HAP-1 (cell line): ENCODE results near the gene CHST6.
A peak's percentile ranks its signal among the peaks of the same experiment; 100 is the strongest.
"Not testable (repeated sequence)": the region's sequence is repeated elsewhere in the genome, so short reads cannot be mapped to it uniquely, and the experiment has no call there.

Experiments
- DNase-seq, 2 experiments: peaks; one replicate each; pipeline ENCODE4 v3.0.0-alpha.2; 2016 to 2020; ENCODE audit warnings: low spot score in 2 of 2
- H3K27me3 ChIP-seq: fragments of 250-450 bp; sonication (Bioruptor Pico); 2 replicates; pipeline ENCODE4 v1.5.1; 2020; ENCODE audit warnings: low read depth, mild to moderate bottlenecking, moderate library complexity
- H3K36me3 ChIP-seq: fragments of 250-450 bp; sonication (Bioruptor Pico); replicated peaks from 2 replicates; pipeline ENCODE4 v1.5.1; 2020; ENCODE audit warnings: mild to moderate bottlenecking
- H3K4me1 ChIP-seq: fragments of 250-450 bp; sonication (Bioruptor Pico); 2 replicates; pipeline ENCODE4 v1.5.1; 2020; ENCODE audit warnings: mild to moderate bottlenecking
- H3K4me3 ChIP-seq: fragments of 250-450 bp; sonication (Bioruptor Pico); 2 replicates; pipeline ENCODE4 v1.5.1; 2020; ENCODE audit warnings: mild to moderate bottlenecking, moderate library complexity
- H3K9me3 ChIP-seq: fragments of 250-450 bp; sonication (Bioruptor Pico); 2 replicates; pipeline ENCODE4 v1.5.1; 2020; ENCODE audit warnings: mild to moderate bottlenecking, moderate library complexity
- in situ Hi-C: fragments of 300-500 bp; cut with MboI; formaldehyde crosslinking; loops from 3 replicates; pipeline ENCODE4 v1.14.3; 2020; ENCODE audit warnings: low sequenced_read_pairs, inconsistent platforms, mixed read lengths

Gene CHST6

DNA sequence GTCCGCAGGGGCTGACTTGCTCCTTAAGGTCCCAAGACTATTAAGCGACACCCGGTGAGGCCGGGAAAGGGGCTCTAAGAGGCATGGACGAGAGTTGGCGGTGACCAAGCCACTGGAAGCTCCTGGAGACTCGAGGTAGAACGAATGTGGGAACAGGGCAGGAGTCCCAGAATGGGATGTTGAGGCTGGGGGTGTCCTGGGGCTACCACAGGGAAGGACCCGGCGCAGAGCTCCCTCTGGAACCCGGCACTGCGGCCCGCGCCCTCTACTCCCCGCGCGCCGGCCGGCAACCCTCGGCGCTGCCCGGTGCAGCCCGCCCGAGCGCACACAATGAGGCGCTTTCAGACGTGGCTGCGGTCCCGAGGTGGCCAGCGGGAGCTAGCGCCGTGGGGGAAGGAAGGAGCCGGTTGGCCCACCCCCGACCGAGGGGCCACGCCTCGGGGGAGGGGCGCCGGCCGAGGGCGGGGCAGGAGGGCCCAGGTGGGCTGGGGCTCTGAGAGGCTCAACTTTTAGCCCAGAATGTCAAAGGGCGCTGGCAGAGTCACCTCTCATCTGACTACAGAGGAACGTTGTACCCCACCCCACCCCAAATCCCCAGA, at the start of gene CHST6:
Gene CHST6, minus strand, starts transcription at position 366 of the 599 bp plus-strand sequence. CDS start 15,613 bp downstream, outside the sequence.
- H3K27me3 ChIP-seq: no peaks in the 10 kb centered on the region
- peaks cover 8% of the 10 kb centered on the region for H3K4me1 ChIP-seq
- H3K4me3 ChIP-seq: peak within 1 kb of the TSS; percentile 32
- no peaks in the 10 kb centered on the region for H3K9me3 ChIP-seq
- DNase-seq: peak; percentile 27 to 76
- in situ Hi-C loops: no loop called here
- no peaks in the 10 kb centered on the region for H3K36me3 ChIP-seq

DNA sequence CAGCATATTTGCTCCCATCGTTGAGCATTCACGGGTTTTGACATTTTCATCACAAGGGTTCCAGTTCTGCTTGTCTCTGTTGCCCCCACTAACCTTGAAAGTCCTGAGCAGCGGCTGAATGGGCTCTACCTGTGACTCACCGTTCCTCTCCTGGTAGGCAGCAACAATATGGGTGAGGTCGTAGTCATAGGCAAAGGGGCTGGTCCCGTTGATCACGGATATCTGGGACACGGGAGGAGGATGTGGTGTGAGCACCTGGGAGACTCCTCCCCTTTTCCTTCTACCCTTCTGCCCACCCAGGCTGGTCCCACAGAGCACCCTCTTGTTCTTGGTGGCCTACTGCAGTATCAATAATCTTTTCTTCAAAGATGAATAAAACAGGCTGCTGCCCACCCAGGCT, 47.2 kb upstream of the CHST6 start:
- H3K27me3 ChIP-seq, H3K4me3 ChIP-seq, H3K4me1 ChIP-seq, DNase-seq, H3K9me3 ChIP-seq, in situ Hi-C loops, H3K36me3 ChIP-seq: not testable (repeated sequence)

DNA sequence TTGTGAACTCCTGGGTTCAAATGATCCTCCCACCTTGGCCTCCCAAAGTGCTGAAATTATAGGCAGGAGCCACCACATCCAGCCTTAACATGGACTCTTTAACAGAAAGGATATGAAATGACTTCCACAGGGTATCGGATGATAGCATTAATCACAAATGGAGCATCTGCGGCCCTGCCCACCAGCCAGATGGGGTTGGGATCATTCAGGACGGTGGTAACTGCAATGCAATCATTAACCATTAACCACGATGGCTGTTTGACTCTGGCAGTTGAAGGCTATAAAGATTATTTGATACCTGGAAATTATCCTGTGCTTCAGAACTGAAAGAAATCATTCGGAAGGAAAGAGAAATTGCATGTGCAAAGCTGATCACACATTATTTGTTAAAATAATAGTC, 46.0 kb upstream of the CHST6 start:
- no peak overlapping the region for H3K4me3 ChIP-seq
- no peaks in the 10 kb centered on the region for H3K36me3 ChIP-seq
- H3K27me3 ChIP-seq: no peaks in the 10 kb centered on the region
- H3K9me3 ChIP-seq: no peaks in the 10 kb centered on the region
- in situ Hi-C loops: no loop called here
- no peaks in the 10 kb centered on the region for H3K4me1 ChIP-seq
- no peak for DNase-seq

DNA sequence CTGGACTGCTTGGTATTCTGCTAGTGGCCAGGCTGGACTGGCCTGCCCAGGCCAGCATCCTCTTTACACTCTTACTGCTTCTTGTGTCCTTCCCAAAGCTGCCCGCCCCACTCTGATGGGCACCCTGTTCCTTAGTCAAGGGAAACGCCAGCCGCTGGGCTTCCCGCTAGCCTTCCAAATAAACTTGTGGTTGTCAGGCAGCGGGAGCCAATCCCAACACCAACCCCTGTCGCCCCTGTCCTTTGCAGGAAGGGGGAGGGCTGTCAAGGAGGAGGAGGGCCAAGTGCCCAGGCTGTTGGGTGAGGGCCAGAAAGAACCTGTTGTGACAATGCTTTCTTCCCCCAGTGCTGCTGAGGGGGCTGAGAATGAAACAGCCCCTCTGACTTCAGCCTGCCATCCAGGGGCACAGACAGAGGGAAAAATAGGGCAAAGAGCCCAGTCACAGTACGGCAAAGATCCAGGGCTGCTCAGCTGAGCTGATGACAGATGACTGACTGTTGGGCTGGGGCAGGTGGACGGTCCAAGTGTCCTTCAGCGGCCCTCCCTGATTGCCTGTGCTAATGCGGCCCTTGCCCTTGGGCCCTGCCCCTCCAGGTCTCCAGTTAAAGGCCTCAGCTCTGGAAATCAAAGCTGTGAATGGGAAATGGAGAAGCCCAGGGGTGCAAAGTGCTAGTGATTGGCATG, 43.8 kb upstream of the CHST6 start:
- H3K4me3 ChIP-seq, H3K9me3 ChIP-seq, H3K36me3 ChIP-seq, H3K4me1 ChIP-seq, H3K27me3 ChIP-seq, in situ Hi-C loops, DNase-seq: not testable (repeated sequence)

DNA sequence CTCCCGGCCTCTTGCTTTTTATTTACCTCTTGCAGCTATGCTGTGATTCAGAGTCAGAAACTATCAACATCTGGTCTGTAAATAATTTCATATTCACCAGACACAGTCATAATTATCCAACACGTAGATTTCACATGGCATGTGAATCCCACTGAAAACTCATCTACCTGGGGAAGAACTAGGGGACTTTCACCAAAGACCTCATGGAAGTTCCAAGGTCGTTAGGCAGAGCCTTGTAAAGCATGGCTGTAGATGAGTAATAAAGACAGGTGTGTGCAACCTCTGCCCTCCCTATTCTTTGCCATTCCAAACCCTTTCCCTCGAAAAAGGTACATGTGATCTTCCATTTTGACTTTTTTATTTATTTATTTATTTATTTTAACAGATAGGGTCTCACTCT, 42.5 kb upstream of the CHST6 start:
- Histone ChIP-seq H3K27me3 (no peaks in the 10 kb centered on the region), H3K36me3 (no peaks in the 10 kb centered on the region), H3K4me3 (no peak overlapping the region), H3K9me3 (no peaks in the 10 kb centered on the region), H3K4me1 (no peaks in the 10 kb centered on the region)
- no peak for DNase-seq
- in situ Hi-C loops: no loop called here

DNA sequence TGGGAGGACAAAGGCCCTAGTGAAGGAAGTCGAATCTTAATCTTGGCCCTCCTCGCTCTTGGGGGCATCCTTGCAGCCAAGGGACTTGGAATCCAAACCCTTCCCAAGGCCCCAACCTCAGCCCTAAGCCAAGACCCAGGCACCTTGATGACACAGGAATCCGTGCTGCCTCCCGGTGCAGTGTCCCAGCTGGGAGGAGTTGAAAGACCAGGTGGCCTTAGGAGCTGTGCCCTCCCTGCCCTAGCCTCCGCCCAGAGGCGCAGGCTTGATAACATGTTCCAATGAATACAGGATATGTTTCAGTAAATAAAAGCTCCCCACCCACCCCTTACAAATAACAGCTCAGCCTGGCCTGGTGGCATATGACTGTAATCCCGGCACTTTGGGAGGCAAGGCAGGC, 40.7 kb upstream of the CHST6 start, which contains the start of gene CHST5:
Gene CHST5, minus strand, starts transcription at position 208 of the 400 bp plus-strand sequence. CDS start 5,724 bp downstream, outside the sequence.
- no peak for DNase-seq
- in situ Hi-C loops: no loop called here
- Histone ChIP-seq H3K36me3 (no peaks in the 10 kb centered on the region), H3K4me1 (no peaks in the 10 kb centered on the region), H3K27me3 (no peaks in the 10 kb centered on the region), H3K4me3 (no peak within 1 kb of the TSS), H3K9me3 (no peaks in the 10 kb centered on the region)

DNA sequence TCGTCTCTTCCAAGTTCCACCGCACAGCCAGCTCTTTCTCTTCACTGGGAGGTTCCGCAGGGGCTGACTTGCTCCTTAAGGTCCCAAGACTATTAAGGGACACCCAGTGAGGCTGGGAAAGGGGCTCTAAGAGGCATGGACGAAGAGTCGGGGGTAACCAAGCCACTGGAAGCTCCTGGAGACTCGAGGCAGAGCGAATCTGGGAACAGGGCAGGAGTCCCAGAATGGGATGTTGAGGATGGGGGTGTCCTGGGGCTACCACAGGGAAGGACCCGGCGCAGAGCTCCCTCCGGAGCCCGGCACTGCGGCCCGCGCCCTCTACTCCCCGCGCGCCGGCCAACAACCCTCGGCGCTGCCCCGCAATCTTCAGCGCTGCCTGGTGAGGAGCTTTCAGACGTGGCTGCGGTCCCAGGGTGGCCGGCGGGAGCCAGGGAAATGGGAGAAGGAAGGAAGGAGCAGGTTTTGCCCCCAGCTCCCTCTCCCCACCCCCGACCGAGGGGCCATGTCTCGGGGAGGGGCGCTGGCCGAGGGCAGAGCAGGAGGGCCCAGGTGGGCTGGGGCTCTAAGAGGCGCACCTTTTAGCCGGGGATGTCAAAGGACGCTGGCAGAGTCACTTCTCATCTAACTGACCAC, 40.1 kb upstream of the CHST6 start:
- in situ Hi-C loops: no loop called here
- no peaks in the 10 kb centered on the region for H3K27me3 ChIP-seq
- H3K4me3 ChIP-seq: no peak overlapping the region
- H3K9me3 ChIP-seq: no peaks in the 10 kb centered on the region
- no peaks in the 10 kb centered on the region for H3K4me1 ChIP-seq
- DNase-seq: no peak
- H3K36me3 ChIP-seq: no peaks in the 10 kb centered on the region

DNA sequence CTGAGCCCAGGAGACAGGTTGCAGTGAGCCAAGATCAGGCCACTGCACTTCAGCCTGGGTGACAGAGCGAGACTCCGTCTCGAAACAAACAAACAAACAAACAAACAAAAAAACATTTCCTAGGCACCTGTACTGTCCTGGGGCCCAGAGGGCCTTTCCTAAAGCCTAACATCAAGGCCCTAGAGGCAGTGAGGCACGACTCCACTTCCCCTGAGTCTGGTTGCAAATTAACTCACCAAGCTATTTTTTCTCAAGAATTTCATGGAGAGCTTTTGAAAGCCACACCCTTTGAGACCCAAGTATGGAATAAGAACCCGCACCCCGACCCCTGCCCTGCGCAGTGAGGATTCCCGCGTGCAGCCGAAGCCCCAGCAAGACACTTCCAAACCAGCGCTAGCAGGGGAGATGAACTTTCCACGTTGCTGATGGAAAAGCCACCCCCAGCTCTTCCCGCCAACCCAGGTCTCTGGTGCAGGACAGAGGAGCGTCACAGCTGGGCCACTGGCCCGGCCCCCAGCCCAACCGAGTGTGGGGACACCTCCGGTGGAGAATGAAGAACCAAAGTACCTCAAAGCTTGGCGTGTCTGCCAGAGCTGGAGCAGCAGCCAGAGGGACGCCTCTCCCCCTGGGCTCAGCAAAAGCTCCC, 39.4 kb upstream of the CHST6 start:
- Histone ChIP-seq H3K4me1 (no peaks in the 10 kb centered on the region), H3K4me3 (no peak overlapping the region), H3K27me3 (no peaks in the 10 kb centered on the region), H3K9me3 (no peaks in the 10 kb centered on the region), H3K36me3 (no peaks in the 10 kb centered on the region)
- in situ Hi-C loops: no loop called here
- DNase-seq: no peak

DNA sequence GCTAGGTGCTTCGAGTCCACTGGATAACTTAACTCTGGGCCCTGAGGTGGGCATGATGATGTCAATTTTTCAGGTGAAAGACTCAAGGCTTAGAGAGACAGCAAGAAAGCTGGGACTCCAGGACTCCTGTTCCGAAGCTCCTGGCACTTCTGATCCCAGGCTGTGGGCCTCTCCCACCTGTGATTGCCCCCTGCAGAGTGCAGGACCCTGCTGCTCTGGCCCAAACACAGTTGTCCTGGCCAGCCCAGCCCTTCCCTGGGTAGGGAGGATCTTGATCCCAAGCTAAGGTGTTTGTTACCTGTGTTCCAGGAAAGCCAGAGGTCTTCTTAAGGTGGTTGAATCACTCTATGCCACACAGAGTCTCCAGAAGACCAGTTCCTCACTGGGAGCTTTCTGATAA, 37.5 kb upstream of the CHST6 start:
- in situ Hi-C loops: no loop called here
- Histone ChIP-seq H3K27me3 (no peaks in the 10 kb centered on the region), H3K36me3 (no peaks in the 10 kb centered on the region), H3K4me3 (no peak overlapping the region), H3K9me3 (no peaks in the 10 kb centered on the region), H3K4me1 (no peaks in the 10 kb centered on the region)
- no peak for DNase-seq

DNA sequence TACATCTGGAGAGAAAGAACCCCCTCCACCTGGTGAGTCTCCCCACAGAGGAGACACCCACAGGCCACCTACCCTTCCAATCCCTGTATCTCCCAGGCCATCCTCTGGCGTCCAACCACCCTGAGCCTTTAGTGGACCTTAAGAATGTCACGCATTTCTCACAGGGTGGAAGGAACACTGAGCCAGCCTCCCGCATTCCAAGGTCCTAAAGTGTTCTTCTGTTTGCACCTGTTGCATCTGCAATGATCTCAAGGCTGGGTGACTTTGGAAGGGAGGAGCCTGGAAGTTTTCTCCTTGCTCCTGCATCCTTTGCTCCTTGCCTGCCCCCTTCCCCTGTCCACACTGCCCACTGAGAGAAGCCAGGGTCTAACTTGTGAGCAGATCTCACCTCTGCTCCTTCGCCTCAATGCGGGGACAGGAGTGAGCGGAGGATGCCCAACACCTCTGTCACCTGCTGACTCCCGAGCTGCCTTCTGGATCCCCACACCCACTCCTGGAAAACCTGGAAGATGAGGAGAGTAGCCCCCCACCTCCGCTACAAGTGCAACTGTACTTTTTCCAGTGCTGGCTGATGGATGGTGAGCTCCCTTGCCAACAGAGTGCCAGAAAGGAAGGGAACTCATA, 37.0 kb upstream of the CHST6 start:
- Histone ChIP-seq H3K27me3 (no peaks in the 10 kb centered on the region), H3K4me1 (no peaks in the 10 kb centered on the region), H3K9me3 (no peaks in the 10 kb centered on the region), H3K4me3 (no peak overlapping the region), H3K36me3 (no peaks in the 10 kb centered on the region)
- in situ Hi-C loops: no loop called here
- no peak for DNase-seq

DNA sequence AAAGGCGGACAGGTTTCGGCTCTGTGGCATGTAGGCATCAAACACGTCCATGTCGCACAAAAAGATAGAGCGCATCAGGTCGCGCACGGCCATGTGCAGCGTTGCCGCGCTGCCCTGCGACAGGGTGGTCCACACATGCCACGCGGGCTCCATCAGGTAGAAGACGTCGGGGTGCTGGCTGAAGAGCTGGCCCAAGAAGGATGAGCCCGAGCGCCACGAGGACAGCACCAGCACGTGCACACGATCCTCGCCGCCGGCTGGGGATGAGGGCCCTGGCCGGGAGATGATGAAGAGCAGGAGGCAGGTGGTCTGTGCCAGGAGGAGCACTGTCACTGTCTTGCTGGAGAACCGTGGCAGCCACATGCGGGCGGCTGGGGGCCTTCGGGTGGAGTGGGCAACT, 34.7 kb upstream of the CHST6 start:
- H3K4me1 ChIP-seq: no peaks in the 10 kb centered on the region
- no peaks in the 10 kb centered on the region for H3K9me3 ChIP-seq
- no peak overlapping the region for H3K4me3 ChIP-seq
- H3K27me3 ChIP-seq: no peaks in the 10 kb centered on the region
- H3K36me3 ChIP-seq: no peaks in the 10 kb centered on the region
- no peak for DNase-seq
- in situ Hi-C loops: no loop called here

DNA sequence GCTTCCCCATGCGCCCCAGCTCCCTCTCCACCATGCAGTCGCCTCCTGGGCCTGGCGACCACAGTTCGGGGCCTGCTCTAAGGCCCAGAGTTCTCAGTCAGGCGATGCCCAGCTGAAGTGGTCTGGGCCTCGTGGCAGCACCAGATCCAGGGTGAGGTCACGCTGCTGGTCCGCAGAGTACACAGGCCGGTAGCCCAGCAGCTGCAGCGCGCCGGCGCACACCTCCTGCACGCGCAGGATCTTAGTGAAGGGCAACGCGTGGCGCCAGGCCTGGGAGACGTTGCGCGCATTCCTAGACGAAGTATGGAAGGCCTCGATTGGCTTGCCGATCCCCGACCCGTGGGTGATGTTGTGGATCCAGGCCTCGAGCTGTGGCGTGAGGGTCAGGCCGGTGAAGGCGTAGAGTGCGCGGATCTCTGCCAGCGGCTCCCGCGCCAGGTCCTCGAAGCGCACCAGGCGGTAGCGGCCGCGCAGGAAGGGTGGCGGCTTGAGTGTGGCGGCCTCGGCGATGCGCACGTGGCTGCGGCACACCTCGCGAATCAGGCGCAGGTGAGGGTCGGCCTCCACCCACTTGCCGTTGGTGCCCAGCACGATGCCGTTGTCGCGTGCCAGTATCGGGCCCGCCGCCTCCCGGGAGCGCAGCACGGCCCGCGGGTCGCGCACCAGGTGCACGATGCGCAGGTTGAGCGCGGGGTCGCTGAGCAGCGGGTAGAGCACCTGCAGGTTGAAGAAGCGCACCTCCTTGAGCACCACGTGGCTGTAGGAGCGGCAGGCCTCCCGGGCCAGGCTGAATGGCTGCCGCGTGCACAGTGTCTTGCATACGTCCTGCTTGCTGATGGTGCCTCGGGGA, 34.0 kb upstream of the CHST6 start:
- no peak overlapping the region for H3K4me3 ChIP-seq
- in situ Hi-C loops: no loop called here

DNA sequence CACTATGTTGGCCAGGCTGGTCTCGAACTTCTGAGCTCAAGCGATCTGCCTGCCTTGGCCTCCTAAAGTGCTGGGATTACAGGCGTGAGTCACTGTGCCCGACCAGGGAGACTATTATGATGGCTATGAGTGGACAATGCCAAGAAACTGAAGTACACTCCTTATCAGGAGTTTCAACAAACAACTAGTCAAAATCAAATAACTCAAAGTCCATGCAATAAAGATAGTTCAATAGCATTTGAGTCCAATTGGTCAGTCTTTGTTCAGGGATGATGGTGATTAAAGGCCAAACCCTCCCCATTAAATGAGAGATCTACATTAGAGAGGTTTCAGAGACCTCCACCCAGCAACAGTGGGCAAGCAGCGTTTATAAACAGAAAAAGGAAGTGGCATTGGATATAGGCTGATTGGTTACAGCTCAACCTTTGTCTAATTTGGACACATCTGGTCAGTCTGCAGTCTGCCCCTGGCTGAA, 32.6 kb upstream of the CHST6 start:
- Histone ChIP-seq H3K4me1 (no peaks in the 10 kb centered on the region), H3K4me3 (no peak overlapping the region), H3K27me3 (no peaks in the 10 kb centered on the region), H3K9me3 (no peaks in the 10 kb centered on the region), H3K36me3 (no peaks in the 10 kb centered on the region)
- no peak for DNase-seq
- in situ Hi-C loops: no loop called here

More for the DNA sequence above, 34.0 kb upstream of the CHST6 start:
- Histone ChIP-seq H3K27me3 (no peaks in the 10 kb centered on the region), H3K9me3 (no peaks in the 10 kb centered on the region), H3K36me3 (no peaks in the 10 kb centered on the region), H3K4me1 (no peaks in the 10 kb centered on the region)
- DNase-seq: no peak
